Measurements from ENCODE around the gene OBSCN. TPM values are rescaled to one million over a fixed set of nuclear protein-coding genes. Genes with fewer than 3 reads are reported as not detected.

OBSCN gene
- total and polyA plus RNA-seq, 2 of the 13 experiments (the other 11 are each of a cell fraction or from before 2014, with no cell fraction given) = 0.20 TPM

GRCh38 chr1:228411548-228412430 is 203.9 kb downstream of the OBSCN start:
- no peak overlapping the region for H3K4me3 ChIP-seq (replicated peaks in 1 of 3; ENCODE audit: insufficient read depth in 1 of 3, low read depth in 2 of 3, low read length in 3 of 3)
- H3K27ac ChIP-seq (ENCODE audit: extremely low read length, insufficient read depth, low read length) = no peak overlapping the region
- intact Hi-C loops (cut with micrococcal nuclease; ENCODE audit: unreplicated experiment) (no loop called here), in situ Hi-C loops (cut with HindIII; ENCODE audit: extremely low pct_ligation_motif_present, low pct_unique_long_range_greater_than_20kb) (no loop called here)
- H2AFZ ChIP-seq (ENCODE audit: low read length) = no peak overlapping the region
- H3K79me2 ChIP-seq (ENCODE audit: insufficient read depth, low read length) = no peaks in the 10 kb centered on the region
- no peaks in the 10 kb centered on the region for H3K9me3 ChIP-seq (ENCODE audit: low read length)
- TF ChIP-seq YEATS2 (CRISPR knock-in tag; IDR thresholded peaks at IDR 0.05; ENCODE audit: borderline replicate concordance) = no peak
- TF ChIP-seq ZNF138 (CRISPR knock-in tag; IDR thresholded peaks at IDR 0.05; ENCODE audit: low read depth) = no peak
- no peak for TF ChIP-seq TERF1 (CRISPR knock-in tag; IDR thresholded peaks at IDR 0.05)
- TF ChIP-seq KDM5A (IDR thresholded peaks at IDR 0.05; ENCODE audit: borderline replicate concordance, low read length) = no peak
- TF ChIP-seq CBX1 (IDR thresholded peaks at IDR 0.05; ENCODE audit: low read depth) = no peak
- peak; percentile 85 for TF ChIP-seq ZNF121 (CRISPR knock-in tag; IDR thresholded peaks at IDR 0.05)
- H3K4me2 ChIP-seq (ENCODE audit: low read depth, low read length) = no peak overlapping the region
- no peaks in the 10 kb centered on the region for H3K36me3 ChIP-seq (replicated peaks in 1 of 2; ENCODE audit: control insufficient read depth in 1 of 2, insufficient read depth in 2 of 2, low read length in 2 of 2)
- ChIA-PET POLR2A (interaction anchor here (1.2 kb wide), 1 partner anchor 12 kb away, joined by 4 read pairs; no protein-coding TSS in a partner anchor), CTCF (ENCODE audit: low intra/inter-chr PET ratio, low total read pairs) (no interaction called here)
- H3K27me3 ChIP-seq (ENCODE audit: control insufficient read depth in 1 of 2, insufficient read depth in 2 of 2, low read length in 2 of 2) = no peaks in the 10 kb centered on the region; a peak in 1 of 5 replicates
- H4K20me1 ChIP-seq (ENCODE audit: insufficient read depth, low read length) = no peaks in the 10 kb centered on the region
- FAIRE-seq (no peak), DNase-seq (ENCODE audit: low spot score) (no peak), ATAC-seq (no peak)
- H3K9ac ChIP-seq (ENCODE audit: insufficient read depth, low read depth, low read length) = no peak overlapping the region
- WGBS (ENCODE audit: low lambda C conversion rate) = 85% methylated on average over 8 of the region's 9 CpGs
- H3K4me1 ChIP-seq (ENCODE audit: insufficient read depth, low read length) = peaks cover 50% of the 10 kb centered on the region
- no TSS peak for BruUV-seq (replicated peaks)
